Measurements from ENCODE around the gene WDFY4. TPM values are rescaled to one million over a fixed set of nuclear protein-coding genes. Genes with fewer than 3 reads are reported as not detected.

Gene WDFY4
- total and polyA plus RNA-seq, 11 donors: 0.46 to 19.8 (median 1.0) TPM

DNA sequence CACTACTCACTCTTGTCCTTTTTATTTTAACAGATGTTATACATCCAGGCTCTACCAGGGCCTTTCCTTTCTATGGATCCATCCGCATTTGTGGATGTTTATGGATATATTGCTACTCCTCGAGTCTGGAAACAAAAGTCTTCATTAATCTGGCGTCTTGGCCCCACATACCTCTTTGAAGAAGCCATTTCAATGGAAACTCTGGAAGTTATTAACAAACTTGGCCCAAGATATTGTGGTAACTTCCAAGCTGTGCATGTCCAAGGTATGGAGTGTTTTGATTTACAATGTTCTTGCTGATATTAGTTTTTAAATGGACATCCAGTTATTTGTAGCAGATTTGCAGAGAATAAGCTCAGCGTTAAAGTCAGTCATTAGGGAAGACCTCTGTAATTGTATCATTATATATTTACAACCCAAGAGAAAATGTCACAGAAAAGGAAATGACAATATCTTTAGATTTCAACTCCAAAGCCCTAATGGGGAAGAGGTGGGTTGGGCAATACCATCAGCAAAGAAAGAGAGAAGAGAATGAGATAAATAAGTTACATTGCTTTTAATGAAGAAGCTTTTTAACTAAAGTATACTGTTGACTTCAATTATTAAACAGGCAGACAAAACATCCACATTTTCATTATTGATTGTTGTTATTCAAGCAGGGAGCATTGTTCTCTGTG is 102.1 kb downstream of the WDFY4 start:
- 85 to 92% (median 91%) methylated on average over 4 of the region's 4 CpGs for WGBS, 4 donors
- intact Hi-C loops (cut with DNase I): no loop called here

GRCh38 chr10:48788554-48788953 is 103.9 kb downstream of the WDFY4 start:
- Histone ChIP-seq H3K27me3 (no peaks in the 10 kb centered on the region), H3K9me3 (peaks cover 0 to 8% (median 0%) of the 10 kb centered on the region in 12 donors), H3K4me1 (peaks cover 0 to 17% (median 6%) of the 10 kb centered on the region in 12 donors), H3K36me3 (peaks cover 0 to 7% (median 0%) of the 10 kb centered on the region in 9 donors), H3K27ac (no peak overlapping the region), H3K4me3 (no peak overlapping the region)
- DNase-seq (no peak), ATAC-seq (no peak)
- WGBS, 4 donors: 93 to 97% (median 97%) methylated on average over 5 of the region's 5 CpGs
- intact Hi-C loops (cut with DNase I): no loop called here
- TF ChIP-seq POLR2A (IDR thresholded peaks at IDR 0.05): no peak
- TF ChIP-seq, protein P1, sequence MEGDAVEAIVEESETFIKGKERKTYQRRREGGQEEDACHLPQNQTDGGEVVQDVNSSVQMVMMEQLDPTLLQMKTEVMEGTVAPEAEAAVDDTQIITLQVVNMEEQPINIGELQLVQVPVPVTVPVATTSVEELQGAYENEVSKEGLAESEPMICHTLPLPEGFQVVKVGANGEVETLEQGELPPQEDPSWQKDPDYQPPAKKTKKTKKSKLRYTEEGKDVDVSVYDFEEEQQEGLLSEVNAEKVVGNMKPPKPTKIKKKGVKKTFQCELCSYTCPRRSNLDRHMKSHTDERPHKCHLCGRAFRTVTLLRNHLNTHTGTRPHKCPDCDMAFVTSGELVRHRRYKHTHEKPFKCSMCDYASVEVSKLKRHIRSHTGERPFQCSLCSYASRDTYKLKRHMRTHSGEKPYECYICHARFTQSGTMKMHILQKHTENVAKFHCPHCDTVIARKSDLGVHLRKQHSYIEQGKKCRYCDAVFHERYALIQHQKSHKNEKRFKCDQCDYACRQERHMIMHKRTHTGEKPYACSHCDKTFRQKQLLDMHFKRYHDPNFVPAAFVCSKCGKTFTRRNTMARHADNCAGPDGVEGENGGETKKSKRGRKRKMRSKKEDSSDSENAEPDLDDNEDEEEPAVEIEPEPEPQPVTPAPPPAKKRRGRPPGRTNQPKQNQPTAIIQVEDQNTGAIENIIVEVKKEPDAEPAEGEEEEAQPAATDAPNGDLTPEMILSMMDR (IDR thresholded peaks at IDR 0.05): no peak

More for the DNA sequence above, 102.1 kb downstream of the WDFY4 start:
- H3K36me3 ChIP-seq: peaks cover 0 to 7% (median 0%) of the 10 kb centered on the region in 9 donors
- H3K4me1 ChIP-seq: peaks cover 0 to 10% (median 5%) of the 10 kb centered on the region in 12 donors
- no peak for TF ChIP-seq POLR2A (IDR thresholded peaks at IDR 0.05)
- TF ChIP-seq, protein P1 (IDR thresholded peaks at IDR 0.05): no peak
- peak overlapping the region in 1 of 12 donors; percentile 17 for H3K27ac ChIP-seq
- H3K4me3 ChIP-seq: no peak overlapping the region
- peaks cover 0 to 8% (median 0%) of the 10 kb centered on the region in 12 donors for H3K9me3 ChIP-seq
- no peak for ATAC-seq
- DNase-seq: no peak
- H3K27me3 ChIP-seq: no peaks in the 10 kb centered on the region

DNA sequence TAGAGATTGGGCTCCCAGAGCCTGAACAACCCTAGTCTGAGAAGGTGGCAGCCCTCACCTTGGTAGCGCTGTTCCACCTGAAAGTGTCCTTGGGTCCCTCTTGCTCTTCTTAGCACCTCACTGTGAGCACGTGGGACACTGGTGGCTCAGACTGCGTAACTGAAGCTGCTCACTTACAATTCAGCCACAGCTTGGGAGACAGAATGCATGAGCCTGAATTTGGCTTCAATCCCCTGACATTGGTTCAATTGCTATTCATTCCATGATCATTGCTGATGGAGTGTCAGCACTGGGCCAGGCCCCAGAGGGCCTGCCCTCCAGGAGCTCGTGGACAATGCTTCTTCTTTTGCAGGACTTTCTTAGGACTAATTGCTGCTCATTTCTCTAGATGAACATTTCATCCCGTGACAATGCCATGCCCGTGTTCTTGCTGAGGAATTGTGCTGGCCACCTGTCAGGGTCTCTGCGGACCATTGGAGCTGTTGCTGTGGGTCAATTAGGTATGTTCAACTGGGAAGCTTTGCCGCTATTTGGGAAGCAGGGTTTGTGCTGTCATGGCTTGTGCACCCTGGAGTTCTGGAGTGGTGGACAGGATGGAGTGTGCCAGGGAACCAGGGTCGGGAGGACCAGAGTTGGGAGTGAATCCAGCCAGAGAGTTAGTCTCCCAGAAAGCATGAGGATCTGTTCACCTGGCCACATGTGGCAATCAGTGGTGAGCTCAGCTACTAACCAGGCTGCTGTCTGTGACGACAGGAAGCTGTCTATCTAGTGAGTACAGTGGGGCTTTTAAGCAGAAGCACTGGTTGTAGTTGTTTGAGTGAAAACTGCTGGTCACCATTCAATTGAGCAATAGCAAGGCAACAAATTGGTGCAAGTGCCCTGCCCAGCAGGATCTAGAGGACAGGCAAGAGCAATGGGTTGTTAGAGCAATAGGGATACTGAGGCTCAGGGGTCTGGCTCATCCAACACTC is 105.1 kb downstream of the WDFY4 start:
- H3K27me3 ChIP-seq: no peaks in the 10 kb centered on the region
- H3K36me3 ChIP-seq: peaks cover 0 to 7% (median 0%) of the 10 kb centered on the region in 9 donors
- WGBS, 4 donors: 91 to 97% (median 92%) methylated on average over 8 to 10 of the region's 10 CpGs
- H3K9me3 ChIP-seq: peaks cover 0 to 8% (median 0%) of the 10 kb centered on the region in 12 donors
- no peak for DNase-seq
- no peak for TF ChIP-seq POLR2A (IDR thresholded peaks at IDR 0.05)
- TF ChIP-seq, protein P1 (IDR thresholded peaks at IDR 0.05): no peak
- intact Hi-C loops (cut with DNase I): no loop called here
- no peak overlapping the region for H3K27ac ChIP-seq
- H3K4me3 ChIP-seq: no peak overlapping the region
- H3K4me1 ChIP-seq: peaks cover 0 to 17% (median 6%) of the 10 kb centered on the region in 12 donors
- ATAC-seq: no peak
